Measurements from ENCODE around the gene RNPEPL1. TPM values are rescaled to one million over a fixed set of nuclear protein-coding genes. Genes with fewer than 3 reads are reported as not detected.
A peak's percentile ranks its signal among the peaks of the same experiment; 100 is the strongest.

The RNPEPL1 gene
- total RNA-seq, 4 donors from 2014 or later, result 85.0 to 175 (median 154) TPM

- peaks cover 0 to under 1% (median 0%) of the 10 kb centered on the region in 4 donors for H3K4me1 ChIP-seq
- TF ChIP-seq POLR2A (IDR thresholded peaks at IDR 0.05), result no peak
- H3K27ac ChIP-seq, result no peak overlapping the region
- DNase-seq, result peak in 1 of 3 donors; percentile 16
- no peaks in the 10 kb centered on the region for H3K9me3 ChIP-seq
- peaks cover 0 to 33% (median 0%) of the 10 kb centered on the region in 3 donors for H3K36me3 ChIP-seq
- no peaks in the 10 kb centered on the region for H3K27me3 ChIP-seq
- no peak overlapping the region for H3K4me3 ChIP-seq
These were observed 16.5 kb upstream of the RNPEPL1 start for GRCh38 chr2:240551811-240552210.

GRCh38 chr2:240553956-240554480, 14.3 kb upstream of the RNPEPL1 start:
- no peak overlapping the region for H3K4me3 ChIP-seq
- no peaks in the 10 kb centered on the region for H3K9me3 ChIP-seq
- no peaks in the 10 kb centered on the region for H3K27me3 ChIP-seq
- peaks cover 4 to 16% (median 9%) of the 10 kb centered on the region in 4 donors for H3K4me1 ChIP-seq
- peaks cover 0 to 33% (median 0%) of the 10 kb centered on the region in 3 donors for H3K36me3 ChIP-seq
- TF ChIP-seq POLR2A (IDR thresholded peaks at IDR 0.05), result no peak
- TF ChIP-seq CTCF (IDR thresholded peaks at IDR 0.05), result no peak
- peak in 2 of 3 donors; percentile 6 to 39 for DNase-seq
- no peak overlapping the region for H3K27ac ChIP-seq

- H3K9me3 ChIP-seq, result no peaks in the 10 kb centered on the region
- no peak for TF ChIP-seq CTCF (IDR thresholded peaks at IDR 0.05)
- no peak for TF ChIP-seq POLR2A (IDR thresholded peaks at IDR 0.05)
These were observed 13.4 kb upstream of the RNPEPL1 start for GRCh38 chr2:240554767-240555493.

GRCh38 chr2:240555541-240556250, 12.6 kb upstream of the RNPEPL1 start:
- DNase-seq, result peak in 1 of 3 donors; percentile 8
- Histone ChIP-seq H3K4me3 (no peak overlapping the region), H3K36me3 (peaks cover 0 to 33% (median 0%) of the 10 kb centered on the region in 3 donors), H3K27ac (no peak overlapping the region), H3K9me3 (no peaks in the 10 kb centered on the region), H3K4me1 (peaks cover 4 to 23% (median 14%) of the 10 kb centered on the region in 4 donors), H3K27me3 (no peaks in the 10 kb centered on the region)
- TF ChIP-seq POLR2A (IDR thresholded peaks at IDR 0.05) (no peak), CTCF (IDR thresholded peaks at IDR 0.05) (no peak)

More at GRCh38 chr2:240554767-240555493, 13.4 kb upstream of the RNPEPL1 start:
- Histone ChIP-seq H3K27ac (no peak overlapping the region), H3K4me3 (no peak overlapping the region), H3K36me3 (peaks cover 0 to 33% (median 0%) of the 10 kb centered on the region in 3 donors), H3K27me3 (no peaks in the 10 kb centered on the region), H3K4me1 (peaks cover 4 to 22% (median 13%) of the 10 kb centered on the region in 4 donors)
- peak in 1 of 3 donors; percentile 3 for DNase-seq

- Histone ChIP-seq H3K27ac (no peak overlapping the region), H3K27me3 (no peaks in the 10 kb centered on the region), H3K4me1 (peaks cover 4 to 27% (median 16%) of the 10 kb centered on the region in 4 donors), H3K9me3 (no peaks in the 10 kb centered on the region), H3K36me3 (peaks cover 0 to 24% (median 0%) of the 10 kb centered on the region in 3 donors), H3K4me3 (no peak overlapping the region)
- peak; percentile 46 to 80 (median 63) for DNase-seq
- TF ChIP-seq CTCF (IDR thresholded peaks at IDR 0.05) (peak in 4 of 6 experiments; percentile 35 to 46 (median 39)), POLR2A (IDR thresholded peaks at IDR 0.05) (no peak)
These were observed 11.7 kb upstream of the RNPEPL1 start for GRCh38 chr2:240556553-240557100.

Data from Peyer's patch (tissue), 4 donors.